Chondrocyte (in vitro differentiated cells): ENCODE results near the gene MTA1. TPM values are rescaled to one million over a fixed set of nuclear protein-coding genes. Genes with fewer than 3 reads are reported as not detected.

Source experiments
- DNase-seq: peaks from one replicate; pipeline ENCODE4 v3.0.0; 2021; ENCODE audit warnings: mixed read lengths, low spot score
- H3K27ac Mint-ChIP-seq: one replicate; pipeline ENCODE4 v1.8.0; 2021; ENCODE audit warnings: mild to moderate bottlenecking, moderate library complexity, mixed read lengths; ENCODE audit not compliant: unreplicated experiment
- H3K27me3 Mint-ChIP-seq: 2 replicates; pipeline ENCODE4 v1.8.0; 2021; ENCODE audit warnings: low read depth, mixed read lengths
- H3K36me3 Mint-ChIP-seq: 2 replicates; pipeline ENCODE4 v1.8.0; 2021; ENCODE audit warnings: low read depth, mixed read lengths
- H3K4me1 Mint-ChIP-seq: 2 replicates; pipeline ENCODE4 v1.8.0; 2021; ENCODE audit warnings: low read depth, mild to moderate bottlenecking, mixed read lengths
- H3K4me3 Mint-ChIP-seq: one replicate; pipeline ENCODE4 v1.8.0; 2021; ENCODE audit warnings: mild to moderate bottlenecking, moderate library complexity, mixed read lengths; ENCODE audit not compliant: unreplicated experiment
- H3K9me3 Mint-ChIP-seq: 2 replicates; pipeline ENCODE4 v1.8.0; 2021; ENCODE audit warnings: low read depth, mixed read lengths
- CTCF ChIP-seq: fragments of 200-600 bp; sonication (generic); IDR thresholded peaks from 2 replicates; pipeline ENCODE4 v1.5.0; 2021; ENCODE audit warnings: antibody characterized with exemption, mild to moderate bottlenecking, moderate library complexity
- total RNA-seq: library from RNA; stranded (reverse); gene quantifications from 3 replicates; pipeline ENCODE4 v1.2.1, GENCODE V29; 2021

MTA1 gene
- total RNA-seq, 1 donor from 2014 or later: 83.6 TPM

- peak overlapping the region; percentile 99 for H3K27ac Mint-ChIP-seq
- H3K36me3 Mint-ChIP-seq: peaks cover 2% of the 10 kb centered on the region
- peak overlapping the region; percentile 67 for H3K4me3 Mint-ChIP-seq
- no peak for DNase-seq
- TF ChIP-seq CTCF: peak; percentile 100
- H3K27me3 Mint-ChIP-seq: no peaks in the 10 kb centered on the region
- H3K4me1 Mint-ChIP-seq: peaks cover 71% of the 10 kb centered on the region
- no peaks in the 10 kb centered on the region for H3K9me3 Mint-ChIP-seq
These were observed 61.5 kb downstream of the MTA1 start for GRCh38 chr14:105480807-105481801.

GRCh38 chr14:105481886-105482457 lies 62.3 kb downstream of the MTA1 start:
- no peak for DNase-seq
- Mint-ChIP-seq H3K4me1 (peaks cover 63% of the 10 kb centered on the region), H3K4me3 (peak overlapping the region; percentile 67), H3K27me3 (no peaks in the 10 kb centered on the region), H3K36me3 (peaks cover 2% of the 10 kb centered on the region), H3K27ac (peak overlapping the region; percentile 99), H3K9me3 (no peaks in the 10 kb centered on the region)
- TF ChIP-seq CTCF: peak; percentile 47

- H3K4me1 Mint-ChIP-seq: peaks cover 58% of the 10 kb centered on the region
- no peaks in the 10 kb centered on the region for H3K27me3 Mint-ChIP-seq
- no peak for TF ChIP-seq CTCF
- H3K27ac Mint-ChIP-seq: peak overlapping the region; percentile 99
- H3K9me3 Mint-ChIP-seq: no peaks in the 10 kb centered on the region
- no peak for DNase-seq
- peaks cover 2% of the 10 kb centered on the region for H3K36me3 Mint-ChIP-seq
- peak overlapping the region; percentile 67 for H3K4me3 Mint-ChIP-seq
These were observed 63.0 kb downstream of the MTA1 start for GRCh38 chr14:105482486-105483110.

GRCh38 chr14:105483300-105484068 lies 63.9 kb downstream of the MTA1 start:
- peaks cover 59% of the 10 kb centered on the region for H3K4me1 Mint-ChIP-seq
- peak overlapping the region; percentile 99 for H3K27ac Mint-ChIP-seq
- no peak for DNase-seq
- no peak for TF ChIP-seq CTCF
- no peaks in the 10 kb centered on the region for H3K27me3 Mint-ChIP-seq
- no peaks in the 10 kb centered on the region for H3K9me3 Mint-ChIP-seq
- H3K4me3 Mint-ChIP-seq: no peak overlapping the region
- peaks cover 2% of the 10 kb centered on the region for H3K36me3 Mint-ChIP-seq
